K562 (cell line): ENCODE data around the gene FGR. TPM values are rescaled to one million over a fixed set of nuclear protein-coding genes. Genes with fewer than 3 reads are reported as not detected.
A peak's percentile ranks its signal among the peaks of the same experiment; 100 is the strongest.

ENCODE experiments used
- CBX2 ChIP-seq: fragments of 200-600 bp; sonication (generic); IDR thresholded peaks from one replicate; pipeline ENCODE4 v1.6.1; 2012; ENCODE audit warnings: mild to moderate bottlenecking, low read length, inconsistent platforms; ENCODE audit not compliant: insufficient read depth, poor library complexity, severe bottlenecking
- JUND ChIP-seq, 2 experiments: IDR thresholded peaks; 2 replicates in 1 of 2; 3 replicates in 1 of 2; pipeline ENCODE4 v1.6.1; 2011; ENCODE audit warnings: borderline replicate concordance in 2 of 2, low read depth in 2 of 2, low read length in 2 of 2, improper control_type of control experiment in 1 of 2, missing biosample characterization in 1 of 2, missing genetic modification characterization in 1 of 2, missing genetic modification reagents in 1 of 2
- TBL1XR1 ChIP-seq, 2 experiments: IDR thresholded peaks; 2 replicates each; pipeline ENCODE4 v1.6.1; 2012; ENCODE audit warnings: improper control_type of control experiment in 2 of 2, low read length in 2 of 2, mild to moderate bottlenecking in 1 of 2
- THRAP3 ChIP-seq: fragments of 450-650 bp; IDR thresholded peaks from 2 replicates; pipeline ENCODE4 v1.6.1; 2016; ENCODE audit warnings: mild to moderate bottlenecking, inconsistent platforms, borderline replicate concordance
- ZBTB26 ChIP-seq: fragments of 450-650 bp; formaldehyde crosslinking; IDR thresholded peaks from 2 replicates; pipeline ENCODE4 v1.4.0; 2022; ENCODE audit warnings: missing genetic modification characterization
- ZBTB40 ChIP-seq, 2 experiments: fragments of 450-650 bp in 1 of 2; sonication (generic) in 1 of 2; formaldehyde crosslinking in 1 of 2; IDR thresholded peaks; 2 replicates each; pipeline versions ENCODE4 v1.7.1 to v1.9.0; 2016 to 2022; ENCODE audit warnings: inconsistent platforms in 1 of 2, mild to moderate bottlenecking in 1 of 2, missing genetic modification reagents in 1 of 2
- ZNF217 ChIP-seq: sonication (generic); formaldehyde crosslinking; IDR thresholded peaks from 2 replicates; pipeline ENCODE4 v1.8.0; 2022; ENCODE audit warnings: mild to moderate bottlenecking, missing genetic modification reagents
- ZNF592 ChIP-seq: fragments of 450-650 bp; IDR thresholded peaks from 2 replicates; pipeline ENCODE4 v1.6.1; 2017; ENCODE audit warnings: antibody characterized with exemption, mild to moderate bottlenecking
- ZNF696 ChIP-seq: fragments of 250-450 bp; sonication (Bioruptor Pico); conservative IDR thresholded peaks from 2 replicates; pipeline ENCODE4 v1.4.0; 2020; ENCODE audit warnings: mild to moderate bottlenecking, moderate library complexity
- polyA plus RNA-seq, 8 experiments: library from polyadenylated mRNA; depleted of rRNA in 4 of 8; stranded (reverse) in 5 of 8; unstranded in 3 of 8; fragments of >200 nt; fragmentation: Nextera tagmentation in 2 of 8; fragmentation: Illumina TruSeq in 1 of 8; extraction: Ambion mirVana in 2 of 8; extraction: Trizol in 1 of 8; gene quantifications; 2 replicates each; pipeline versions ENCODE4 v1.2.1 to v1.2.3, GENCODE V29; 2011 to 2014; ENCODE audit warnings: inconsistent platforms in 1 of 8, missing spikeins in 1 of 8
- total RNA-seq, 7 experiments: library from RNA; depleted of rRNA in 6 of 7; stranded (reverse); fragments of >200 nt in 6 of 7; fragmentation: Illumina TruSeq in 2 of 7; extraction: Trizol in 2 of 7; gene quantifications; 2 replicates each; pipeline versions ENCODE4 v1.2.1 to v1.2.3, GENCODE V29; 2011 to 2021; ENCODE audit warnings: low replicate concordance in 1 of 7

FGR gene
- total and polyA plus RNA-seq, 9 of the 15 experiments (the other 6 are each of a cell fraction or from before 2014, with no cell fraction given) = 0.04 to 0.11 TPM; not detected in 7

GRCh38 chr1:27563591-27564471, 71.2 kb downstream of the FGR start (continued):
- TF ChIP-seq ZBTB40 (IDR thresholded peaks at IDR 0.05) = 0 out of 2 replicates have a peak, but pooled peaks have one; percentile 18
- TF ChIP-seq ZBTB40 (CRISPR knock-in tag; IDR thresholded peaks at IDR 0.05) = no peak
- no peak for TF ChIP-seq ZBTB26
- peak; percentile 77 for TF ChIP-seq JUND (IDR thresholded peaks at IDR 0.05; ENCODE audit: borderline replicate concordance, low read depth, low read length)
- TF ChIP-seq JUND (tag; IDR thresholded peaks at IDR 0.05; ENCODE audit: borderline replicate concordance, low read depth, low read length) = peak; percentile 64; the same call in 1 of the 3 replicates
- no peak for TF ChIP-seq ZNF696 (CRISPR knock-in tag)
- no peak for TF ChIP-seq TBL1XR1 (IDR thresholded peaks at IDR 0.05; ENCODE audit: low read length in 2 of 2)
- TF ChIP-seq THRAP3 = no peak
- TF ChIP-seq CBX2 = no peak
- TF ChIP-seq ZNF592 = peak; percentile 88
- TF ChIP-seq ZNF217 (CRISPR knock-in tag) = no peak
